Osteoblast (primary cell): Measurements from ENCODE around the gene SFXN3. TPM values are rescaled to one million over a fixed set of nuclear protein-coding genes. Genes with fewer than 3 reads are reported as not detected.

Experiments
- DNase-seq: peaks from one replicate; pipeline ENCODE4 v3.0.0; 2011; ENCODE audit warnings: low spot score, mixed read lengths; ENCODE audit not compliant: insufficient read length; ENCODE audit errors: missing footprints
- H2AFZ ChIP-seq: 2 replicates; pipeline ENCODE4 v1.6.0; 2011; ENCODE audit warnings: mild to moderate bottlenecking, low read length
- H3K27ac ChIP-seq: 2 replicates; pipeline ENCODE4 v1.5.1; 2011; ENCODE audit warnings: mild to moderate bottlenecking, low read depth, low read length, moderate library complexity
- H3K27me3 ChIP-seq: 2 replicates; pipeline ENCODE4 v1.6.0; 2012; ENCODE audit warnings: mild to moderate bottlenecking, control low read depth, inconsistent platforms, low read length, moderate library complexity; ENCODE audit not compliant: insufficient read depth
- H3K36me3 ChIP-seq: 2 replicates; pipeline ENCODE4 v1.5.1; 2011; ENCODE audit warnings: mild to moderate bottlenecking, low read length, control low read depth, moderate library complexity; ENCODE audit not compliant: insufficient read depth
- H3K4me1 ChIP-seq: 2 replicates; pipeline ENCODE4 v1.5.1; 2011; ENCODE audit warnings: mild to moderate bottlenecking, low read length, control low read depth, moderate library complexity; ENCODE audit not compliant: insufficient read depth
- H3K4me2 ChIP-seq: 2 replicates; pipeline ENCODE4 v1.6.0; 2011; ENCODE audit warnings: mild to moderate bottlenecking, low read length; ENCODE audit not compliant: insufficient read depth
- H3K4me3 ChIP-seq: fragments of 200-600 bp; sonication (generic); 3 replicates; pipeline ENCODE4 v1.5.1; 2012; ENCODE audit warnings: mild to moderate bottlenecking, low read length, inconsistent platforms; ENCODE audit not compliant: insufficient read depth
- H3K79me2 ChIP-seq: 2 replicates; pipeline ENCODE4 v1.6.0; 2012; ENCODE audit warnings: mild to moderate bottlenecking, low read length, control low read depth, inconsistent platforms; ENCODE audit not compliant: insufficient read depth
- H3K9me3 ChIP-seq: 2 replicates; pipeline ENCODE4 v1.5.1; 2011; ENCODE audit warnings: low read depth, low read length, control low read depth
- H4K20me1 ChIP-seq: 2 replicates; pipeline ENCODE4 v1.6.0; 2012; ENCODE audit warnings: mild to moderate bottlenecking, low read length, control low read depth; ENCODE audit not compliant: insufficient read depth
- total RNA-seq: library from RNA; depleted of rRNA; stranded (reverse); fragments of >200 nt; gene quantifications from 2 replicates; pipeline ENCODE4 v1.2.3, GENCODE V29; 2012
- TF ChIP-seq, protein P1 (sequence below): IDR thresholded peaks from 2 replicates; pipeline ENCODE4 v1.5.1; 2011; ENCODE audit warnings: mild to moderate bottlenecking, low read depth, low read length, moderate library complexity; ENCODE audit errors: extremely low read depth

The SFXN3 gene
- total RNA-seq, 1 donor: 103 TPM

DNA sequence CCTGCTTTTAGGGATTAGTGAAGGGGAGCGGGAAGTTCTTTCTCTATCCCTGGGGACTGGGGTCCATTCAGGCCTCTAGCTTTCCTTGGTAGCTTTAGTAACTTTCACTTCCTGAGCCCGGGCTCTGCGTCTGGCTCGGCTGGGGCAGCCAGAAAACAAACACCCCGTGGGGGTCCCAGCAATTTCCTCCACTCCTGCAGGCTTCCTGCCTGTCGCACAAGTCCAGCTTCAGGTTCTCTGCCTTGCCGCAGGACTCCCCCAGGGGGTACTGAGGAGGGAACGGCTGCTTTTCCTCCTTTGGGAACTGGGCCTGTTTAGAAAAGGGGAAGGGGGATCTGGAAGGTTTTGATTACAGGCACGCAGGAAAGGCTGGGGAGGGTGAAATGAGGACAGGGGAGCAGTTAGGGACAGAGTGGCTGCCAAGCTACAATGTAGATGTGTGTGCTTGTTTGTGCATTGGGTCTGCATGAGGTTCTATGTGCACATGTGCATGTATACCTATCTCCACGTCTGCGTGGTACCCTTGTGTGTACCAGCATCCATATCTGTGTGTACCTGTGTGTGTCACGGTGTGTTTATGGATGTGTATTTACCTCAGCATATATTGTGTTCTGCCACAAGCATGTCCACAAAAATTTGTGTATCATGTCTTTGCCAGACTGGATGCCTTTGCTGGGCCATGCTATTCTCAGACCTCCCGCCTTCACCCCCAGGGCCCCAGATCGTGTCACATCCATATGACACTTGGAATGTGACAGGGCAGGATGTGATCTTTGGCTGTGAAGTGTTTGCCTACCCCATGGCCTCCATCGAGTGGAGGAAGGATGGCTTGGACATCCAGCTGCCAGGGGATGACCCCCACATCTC lies 32.7 kb downstream of the SFXN3 start:
- Histone ChIP-seq H3K36me3 (peaks cover 2% of the 10 kb centered on the region), H3K27ac (no peak overlapping the region), H4K20me1 (no peaks in the 10 kb centered on the region), H3K4me3 (peak overlapping the region; percentile 85), H3K79me2 (peaks cover 13% of the 10 kb centered on the region), H3K27me3 (no peaks in the 10 kb centered on the region), H2AFZ (no peak overlapping the region), H3K4me1 (peaks cover 44% of the 10 kb centered on the region), H3K9me3 (no peaks in the 10 kb centered on the region), H3K4me2 (peak overlapping the region; percentile 98)
- TF ChIP-seq, protein P1, sequence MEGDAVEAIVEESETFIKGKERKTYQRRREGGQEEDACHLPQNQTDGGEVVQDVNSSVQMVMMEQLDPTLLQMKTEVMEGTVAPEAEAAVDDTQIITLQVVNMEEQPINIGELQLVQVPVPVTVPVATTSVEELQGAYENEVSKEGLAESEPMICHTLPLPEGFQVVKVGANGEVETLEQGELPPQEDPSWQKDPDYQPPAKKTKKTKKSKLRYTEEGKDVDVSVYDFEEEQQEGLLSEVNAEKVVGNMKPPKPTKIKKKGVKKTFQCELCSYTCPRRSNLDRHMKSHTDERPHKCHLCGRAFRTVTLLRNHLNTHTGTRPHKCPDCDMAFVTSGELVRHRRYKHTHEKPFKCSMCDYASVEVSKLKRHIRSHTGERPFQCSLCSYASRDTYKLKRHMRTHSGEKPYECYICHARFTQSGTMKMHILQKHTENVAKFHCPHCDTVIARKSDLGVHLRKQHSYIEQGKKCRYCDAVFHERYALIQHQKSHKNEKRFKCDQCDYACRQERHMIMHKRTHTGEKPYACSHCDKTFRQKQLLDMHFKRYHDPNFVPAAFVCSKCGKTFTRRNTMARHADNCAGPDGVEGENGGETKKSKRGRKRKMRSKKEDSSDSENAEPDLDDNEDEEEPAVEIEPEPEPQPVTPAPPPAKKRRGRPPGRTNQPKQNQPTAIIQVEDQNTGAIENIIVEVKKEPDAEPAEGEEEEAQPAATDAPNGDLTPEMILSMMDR: no peak
- DNase-seq: peak; percentile 69

DNA sequence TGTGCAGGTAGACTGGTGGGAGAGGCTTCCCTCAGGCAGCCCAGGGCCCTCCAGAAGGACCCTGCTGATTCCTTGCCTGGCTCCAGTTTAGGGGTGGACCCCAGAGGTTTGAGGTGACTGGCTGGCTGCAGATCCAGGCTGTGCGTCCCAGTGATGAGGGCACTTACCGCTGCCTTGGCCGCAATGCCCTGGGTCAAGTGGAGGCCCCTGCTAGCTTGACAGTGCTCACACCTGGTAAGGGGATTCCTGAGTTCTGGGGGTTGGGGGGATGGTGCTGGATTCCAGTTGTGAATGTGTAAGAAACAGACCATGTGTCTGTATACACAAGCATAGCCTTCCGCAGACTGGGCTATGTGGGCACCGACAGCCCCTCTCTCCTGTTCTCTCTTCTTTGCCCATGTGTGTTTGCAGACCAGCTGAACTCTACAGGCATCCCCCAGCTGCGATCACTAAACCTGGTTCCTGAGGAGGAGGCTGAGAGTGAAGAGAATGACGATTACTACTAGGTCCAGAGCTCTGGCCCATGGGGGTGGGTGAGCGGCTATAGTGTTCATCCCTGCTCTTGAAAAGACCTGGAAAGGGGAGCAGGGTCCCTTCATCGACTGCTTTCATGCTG lies 33.5 kb downstream of the SFXN3 start:
- DNase-seq: peak; percentile 62
- Histone ChIP-seq H3K4me2 (no peak overlapping the region), H4K20me1 (no peaks in the 10 kb centered on the region), H3K27me3 (no peaks in the 10 kb centered on the region), H3K4me1 (peaks cover 43% of the 10 kb centered on the region), H3K27ac (no peak overlapping the region), H2AFZ (no peak overlapping the region), H3K4me3 (no peak overlapping the region), H3K36me3 (peaks cover 2% of the 10 kb centered on the region), H3K9me3 (no peaks in the 10 kb centered on the region), H3K79me2 (peaks cover 10% of the 10 kb centered on the region)
- TF ChIP-seq, protein P1: no peak

DNA sequence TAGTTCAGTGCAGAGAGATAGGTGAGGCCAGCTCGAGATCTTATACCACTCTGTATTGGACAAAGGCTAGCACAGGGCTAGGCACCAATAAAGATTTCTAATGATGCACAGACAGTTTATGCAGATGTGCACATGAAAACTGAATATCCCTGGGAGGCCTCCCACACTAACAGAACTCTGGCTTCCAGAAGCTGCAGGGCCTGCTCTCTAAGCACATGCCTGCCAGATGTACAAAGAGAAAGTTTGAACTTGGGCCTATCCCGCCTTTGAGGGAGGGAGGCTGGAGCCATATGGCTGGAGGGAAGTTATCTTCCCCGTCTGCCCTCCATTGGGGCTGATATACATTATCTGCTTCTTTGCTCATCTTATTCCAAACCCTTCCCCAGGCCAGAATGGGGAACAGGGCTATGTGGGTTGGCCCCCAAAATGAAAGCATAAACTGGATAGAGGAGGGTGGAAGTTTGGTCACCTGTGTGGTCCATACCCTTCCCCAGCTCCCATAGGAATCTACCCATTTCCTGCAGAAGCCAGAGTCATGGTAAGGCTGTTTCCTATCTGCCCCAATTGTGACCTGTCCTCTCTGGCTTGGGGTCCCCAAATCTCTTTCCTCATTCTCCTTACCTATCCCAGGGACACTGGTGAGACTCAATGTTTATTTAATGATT lies 34.6 kb downstream of the SFXN3 start:
- peaks cover 8% of the 10 kb centered on the region for H3K79me2 ChIP-seq
- H3K9me3 ChIP-seq: no peaks in the 10 kb centered on the region
- H3K4me1 ChIP-seq: peaks cover 33% of the 10 kb centered on the region
- no peaks in the 10 kb centered on the region for H3K27me3 ChIP-seq
- H4K20me1 ChIP-seq: no peaks in the 10 kb centered on the region
- peak overlapping the region; percentile 2 for H3K27ac ChIP-seq
- TF ChIP-seq, protein P1: no peak
- H3K36me3 ChIP-seq: peaks cover 2% of the 10 kb centered on the region
- peak overlapping the region; percentile 79 for H3K4me3 ChIP-seq
- DNase-seq: peak; percentile 84
- H3K4me2 ChIP-seq: peak overlapping the region; percentile 96
- H2AFZ ChIP-seq: peak overlapping the region; percentile 76
